Nephron progenitor cell (in vitro differentiated cells): Measurements from ENCODE around the gene USP35.

Experiments
- DNase-seq: peaks from one replicate; pipeline ENCODE4 v3.0.0; 2021
- H3K27ac Mint-ChIP-seq: 2 replicates; pipeline ENCODE4 v1.8.0; 2021; ENCODE audit warnings: mild to moderate bottlenecking, moderate library complexity, mixed read lengths
- H3K27me3 Mint-ChIP-seq: 2 replicates; pipeline ENCODE4 v1.8.0; 2021; ENCODE audit warnings: mild to moderate bottlenecking, low read depth, mixed read lengths; ENCODE audit not compliant: poor library complexity
- H3K36me3 Mint-ChIP-seq: 2 replicates; pipeline ENCODE4 v1.8.0; 2021; ENCODE audit warnings: low read depth, mixed read lengths
- H3K4me1 Mint-ChIP-seq: 2 replicates; pipeline ENCODE4 v1.8.0; 2021; ENCODE audit warnings: mixed read lengths
- H3K4me3 Mint-ChIP-seq: 2 replicates; pipeline ENCODE4 v1.8.0; 2021; ENCODE audit warnings: mild to moderate bottlenecking, moderate library complexity, mixed read lengths
- H3K9me3 Mint-ChIP-seq: 2 replicates; pipeline ENCODE4 v1.8.0; 2021; ENCODE audit warnings: mild to moderate bottlenecking, moderate library complexity, mixed read lengths
- TF ChIP-seq, protein P1 (sequence below): fragments of 200-600 bp; sonication (generic); IDR thresholded peaks from 2 replicates; pipeline ENCODE4 v1.5.0; 2021; ENCODE audit warnings: antibody characterized with exemption

USP35 gene

DNA sequence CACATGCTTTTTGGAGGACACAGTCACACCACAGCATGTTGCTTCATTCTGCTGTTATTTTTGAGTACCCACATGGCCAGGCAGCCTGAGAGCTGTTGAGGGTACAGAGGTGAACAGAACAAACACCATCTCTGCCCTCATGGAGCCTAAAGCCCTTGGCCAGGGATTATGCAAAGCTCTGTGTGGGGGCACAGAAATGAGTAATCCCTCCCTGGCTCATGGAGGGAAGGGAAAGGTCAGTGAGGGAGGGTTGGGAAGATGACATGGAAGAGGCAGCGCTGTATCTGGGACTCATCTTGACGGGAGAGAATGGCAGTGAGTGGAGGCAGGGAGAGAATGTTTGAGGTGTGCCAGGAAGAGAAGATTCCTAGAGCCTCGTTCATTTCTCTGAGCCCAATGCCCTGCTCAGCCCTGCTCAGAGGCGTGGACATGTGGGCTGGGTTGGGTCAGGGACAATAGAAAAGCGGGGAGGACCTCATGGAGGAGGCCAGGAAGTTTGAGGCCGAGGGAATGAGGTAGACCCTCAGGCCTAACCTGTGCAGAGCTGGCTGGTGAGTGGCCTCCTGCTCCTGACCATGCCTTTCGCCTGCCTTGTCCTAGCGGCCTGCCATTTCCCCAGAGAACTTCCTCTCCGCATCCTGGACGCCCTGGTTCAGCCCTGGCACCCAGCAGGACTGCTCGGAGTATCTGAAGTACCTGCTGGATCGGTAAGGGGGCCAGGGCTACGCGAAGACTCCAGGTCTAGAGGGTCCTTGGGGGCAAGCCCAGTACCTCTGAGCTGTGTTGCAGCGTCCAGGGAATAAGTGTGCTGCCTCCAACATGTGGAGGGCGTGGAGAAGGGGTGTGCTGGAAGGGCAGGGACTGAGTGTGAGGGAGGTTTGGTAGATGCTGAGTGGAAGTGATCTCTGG, 19.8 kb downstream of the USP35 start:
- Mint-ChIP-seq H3K27ac (peak overlapping the region; percentile 23), H3K4me1 (no peaks in the 10 kb centered on the region), H3K36me3 (peaks cover 39% of the 10 kb centered on the region), H3K4me3 (no peak overlapping the region), H3K27me3 (peaks cover 3% of the 10 kb centered on the region), H3K9me3 (peaks cover 6% of the 10 kb centered on the region)
- TF ChIP-seq, protein P1, sequence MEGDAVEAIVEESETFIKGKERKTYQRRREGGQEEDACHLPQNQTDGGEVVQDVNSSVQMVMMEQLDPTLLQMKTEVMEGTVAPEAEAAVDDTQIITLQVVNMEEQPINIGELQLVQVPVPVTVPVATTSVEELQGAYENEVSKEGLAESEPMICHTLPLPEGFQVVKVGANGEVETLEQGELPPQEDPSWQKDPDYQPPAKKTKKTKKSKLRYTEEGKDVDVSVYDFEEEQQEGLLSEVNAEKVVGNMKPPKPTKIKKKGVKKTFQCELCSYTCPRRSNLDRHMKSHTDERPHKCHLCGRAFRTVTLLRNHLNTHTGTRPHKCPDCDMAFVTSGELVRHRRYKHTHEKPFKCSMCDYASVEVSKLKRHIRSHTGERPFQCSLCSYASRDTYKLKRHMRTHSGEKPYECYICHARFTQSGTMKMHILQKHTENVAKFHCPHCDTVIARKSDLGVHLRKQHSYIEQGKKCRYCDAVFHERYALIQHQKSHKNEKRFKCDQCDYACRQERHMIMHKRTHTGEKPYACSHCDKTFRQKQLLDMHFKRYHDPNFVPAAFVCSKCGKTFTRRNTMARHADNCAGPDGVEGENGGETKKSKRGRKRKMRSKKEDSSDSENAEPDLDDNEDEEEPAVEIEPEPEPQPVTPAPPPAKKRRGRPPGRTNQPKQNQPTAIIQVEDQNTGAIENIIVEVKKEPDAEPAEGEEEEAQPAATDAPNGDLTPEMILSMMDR: no peak
- DNase-seq: no peak

DNA sequence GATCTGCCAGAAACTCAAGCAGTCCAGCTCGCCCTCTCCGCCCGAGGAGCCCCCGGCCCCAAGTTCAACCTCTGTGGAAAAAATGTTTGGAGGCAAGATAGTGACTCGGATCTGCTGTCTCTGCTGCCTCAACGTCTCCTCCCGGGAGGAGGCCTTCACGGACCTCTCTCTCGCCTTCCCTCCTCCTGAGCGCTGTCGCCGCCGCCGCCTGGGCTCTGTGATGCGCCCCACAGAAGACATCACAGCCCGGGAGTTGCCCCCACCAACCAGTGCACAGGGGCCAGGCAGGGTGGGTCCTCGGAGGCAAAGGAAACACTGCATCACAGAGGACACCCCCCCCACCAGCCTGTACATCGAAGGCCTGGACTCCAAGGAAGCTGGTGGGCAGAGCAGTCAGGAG, 20.8 kb downstream of the USP35 start:
- peaks cover 6% of the 10 kb centered on the region for H3K9me3 Mint-ChIP-seq
- no peak overlapping the region for H3K27ac Mint-ChIP-seq
- peaks cover 3% of the 10 kb centered on the region for H3K27me3 Mint-ChIP-seq
- TF ChIP-seq, protein P1: no peak
- H3K4me3 Mint-ChIP-seq: no peak overlapping the region
- H3K4me1 Mint-ChIP-seq: no peaks in the 10 kb centered on the region
- H3K36me3 Mint-ChIP-seq: peaks cover 39% of the 10 kb centered on the region
- no peak for DNase-seq

DNA sequence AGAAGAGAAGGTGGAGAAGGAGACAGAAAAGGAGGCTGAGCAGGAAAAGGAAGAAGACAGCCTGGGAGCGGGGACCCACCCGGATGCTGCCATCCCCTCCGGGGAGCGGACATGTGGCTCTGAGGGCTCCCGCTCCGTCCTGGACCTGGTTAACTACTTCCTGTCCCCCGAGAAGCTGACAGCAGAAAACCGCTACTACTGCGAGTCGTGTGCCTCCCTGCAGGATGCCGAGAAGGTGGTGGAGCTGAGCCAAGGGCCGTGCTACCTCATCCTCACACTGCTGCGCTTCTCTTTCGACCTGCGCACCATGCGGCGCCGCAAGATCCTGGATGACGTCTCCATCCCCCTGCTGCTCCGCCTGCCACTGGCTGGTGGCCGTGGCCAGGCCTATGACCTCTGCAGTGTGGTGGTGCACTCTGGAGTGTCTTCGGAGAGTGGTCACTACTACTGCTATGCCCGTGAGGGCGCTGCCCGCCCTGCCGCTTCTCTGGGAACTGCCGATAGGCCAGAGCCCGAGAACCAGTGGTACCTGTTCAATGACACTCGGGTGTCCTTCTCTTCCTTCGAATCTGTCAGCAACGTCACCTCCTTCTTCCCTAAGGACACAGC, 21.4 kb downstream of the USP35 start:
- no peak for DNase-seq
- TF ChIP-seq, protein P1: no peak
- H3K4me3 Mint-ChIP-seq: no peak overlapping the region
- peaks cover 6% of the 10 kb centered on the region for H3K9me3 Mint-ChIP-seq
- no peaks in the 10 kb centered on the region for H3K4me1 Mint-ChIP-seq
- H3K27ac Mint-ChIP-seq: no peak overlapping the region
- peaks cover 3% of the 10 kb centered on the region for H3K27me3 Mint-ChIP-seq
- H3K36me3 Mint-ChIP-seq: peaks cover 39% of the 10 kb centered on the region

DNA sequence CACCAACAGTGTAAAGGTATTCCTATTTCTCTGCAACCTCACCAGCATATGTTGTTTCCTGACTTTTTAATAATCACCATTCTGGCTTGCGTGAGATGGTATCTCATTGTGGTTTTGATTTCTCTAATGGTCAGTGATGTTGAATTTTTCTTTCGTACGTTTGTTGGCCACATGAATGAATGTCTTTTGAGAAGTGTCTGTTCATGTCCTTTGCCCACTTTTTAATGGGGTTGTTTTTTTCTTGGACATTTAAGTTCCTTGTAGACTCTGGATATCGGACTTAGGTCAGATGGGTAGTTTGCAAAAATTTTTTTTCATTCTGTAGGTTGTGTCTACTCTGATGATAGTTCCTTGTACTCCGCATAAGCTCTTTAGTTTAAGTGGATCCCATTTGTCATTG, 22.8 kb downstream of the USP35 start:
- H3K27ac Mint-ChIP-seq: no peak overlapping the region
- no peak overlapping the region for H3K4me3 Mint-ChIP-seq
- no peak for DNase-seq
- H3K36me3 Mint-ChIP-seq: peaks cover 39% of the 10 kb centered on the region
- peaks cover 3% of the 10 kb centered on the region for H3K27me3 Mint-ChIP-seq
- no peaks in the 10 kb centered on the region for H3K4me1 Mint-ChIP-seq
- TF ChIP-seq, protein P1: no peak
- peaks cover 6% of the 10 kb centered on the region for H3K9me3 Mint-ChIP-seq

DNA sequence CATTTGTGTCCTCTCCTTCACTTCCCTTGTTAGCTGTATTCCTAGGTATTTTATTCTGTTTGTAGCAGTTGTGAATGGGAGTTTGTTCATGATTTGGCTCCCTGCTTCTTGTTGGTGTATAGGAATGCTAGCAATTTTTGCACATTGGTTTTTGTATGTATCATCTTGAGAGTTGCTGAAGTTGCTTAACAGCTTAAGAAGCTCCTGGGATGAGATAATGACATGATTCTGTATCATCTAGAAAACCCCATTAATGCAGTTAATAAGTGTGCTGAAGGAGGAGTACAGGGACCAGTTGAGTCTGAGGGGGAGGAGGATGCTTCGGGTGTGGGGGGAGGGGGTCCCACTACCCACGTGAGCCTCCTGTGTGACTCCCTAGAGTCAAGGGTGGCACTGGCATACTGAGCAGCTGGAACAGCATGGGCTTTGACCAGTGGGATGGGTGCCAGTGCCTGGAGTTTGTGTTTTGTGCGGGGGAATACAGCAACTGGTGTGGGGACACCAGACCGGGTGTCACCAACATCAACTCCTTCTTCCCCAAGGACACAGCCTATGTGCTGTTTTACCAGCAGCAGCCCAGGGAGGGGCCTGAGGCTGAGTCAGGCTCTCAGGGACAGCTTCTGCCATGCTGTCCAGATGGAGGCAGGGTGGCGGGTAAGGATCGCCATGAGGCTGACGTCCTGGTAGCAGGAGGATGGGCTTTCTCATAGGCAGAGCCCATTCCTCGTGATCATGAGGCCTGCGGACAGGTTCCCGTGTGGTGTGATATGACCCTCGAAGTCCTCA, 24.1 kb downstream of the USP35 start:
- Mint-ChIP-seq H3K27ac (no peak overlapping the region), H3K4me1 (no peaks in the 10 kb centered on the region), H3K27me3 (no peaks in the 10 kb centered on the region), H3K36me3 (peaks cover 45% of the 10 kb centered on the region), H3K9me3 (peaks cover 6% of the 10 kb centered on the region), H3K4me3 (no peak overlapping the region)
- TF ChIP-seq, protein P1: no peak
- DNase-seq: no peak
